ENCODE results near the gene FDXR. TPM values are rescaled to one million over a fixed set of nuclear protein-coding genes. Genes with fewer than 3 reads are reported as not detected.

Gene FDXR
- total RNA-seq, 4 donors from 2014 or later: 3.6 to 7.8 (median 4.6) TPM

GRCh38 chr17:74893936-74894671 is 21.3 kb upstream of the FDXR start:
- no peaks in the 10 kb centered on the region for H3K36me3 ChIP-seq
- H3K4me1 ChIP-seq: peaks cover 0 to 13% (median 9%) of the 10 kb centered on the region in 3 donors
- no peaks in the 10 kb centered on the region for H3K9me3 ChIP-seq
- TF ChIP-seq EP300 (IDR thresholded peaks at IDR 0.05) (no peak), POLR2AphosphoS5 (IDR thresholded peaks at IDR 0.05) (no peak), POLR2A (IDR thresholded peaks at IDR 0.05) (no peak)
- TF ChIP-seq, protein P1, sequence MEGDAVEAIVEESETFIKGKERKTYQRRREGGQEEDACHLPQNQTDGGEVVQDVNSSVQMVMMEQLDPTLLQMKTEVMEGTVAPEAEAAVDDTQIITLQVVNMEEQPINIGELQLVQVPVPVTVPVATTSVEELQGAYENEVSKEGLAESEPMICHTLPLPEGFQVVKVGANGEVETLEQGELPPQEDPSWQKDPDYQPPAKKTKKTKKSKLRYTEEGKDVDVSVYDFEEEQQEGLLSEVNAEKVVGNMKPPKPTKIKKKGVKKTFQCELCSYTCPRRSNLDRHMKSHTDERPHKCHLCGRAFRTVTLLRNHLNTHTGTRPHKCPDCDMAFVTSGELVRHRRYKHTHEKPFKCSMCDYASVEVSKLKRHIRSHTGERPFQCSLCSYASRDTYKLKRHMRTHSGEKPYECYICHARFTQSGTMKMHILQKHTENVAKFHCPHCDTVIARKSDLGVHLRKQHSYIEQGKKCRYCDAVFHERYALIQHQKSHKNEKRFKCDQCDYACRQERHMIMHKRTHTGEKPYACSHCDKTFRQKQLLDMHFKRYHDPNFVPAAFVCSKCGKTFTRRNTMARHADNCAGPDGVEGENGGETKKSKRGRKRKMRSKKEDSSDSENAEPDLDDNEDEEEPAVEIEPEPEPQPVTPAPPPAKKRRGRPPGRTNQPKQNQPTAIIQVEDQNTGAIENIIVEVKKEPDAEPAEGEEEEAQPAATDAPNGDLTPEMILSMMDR (IDR thresholded peaks at IDR 0.05): no peak
- H3K4me3 ChIP-seq: peak overlapping the region in 1 of 2 donors; percentile 43
- WGBS, 2 donors (ENCODE audit: low coverage in 1 of 2): 25 to 31% methylated on average over 2 to 5 of the region's 22 CpGs
- ATAC-seq: no peak
- no peak overlapping the region for H3K27ac ChIP-seq
- peaks cover 68% of the 10 kb centered on the region for H3K27me3 ChIP-seq

DNA sequence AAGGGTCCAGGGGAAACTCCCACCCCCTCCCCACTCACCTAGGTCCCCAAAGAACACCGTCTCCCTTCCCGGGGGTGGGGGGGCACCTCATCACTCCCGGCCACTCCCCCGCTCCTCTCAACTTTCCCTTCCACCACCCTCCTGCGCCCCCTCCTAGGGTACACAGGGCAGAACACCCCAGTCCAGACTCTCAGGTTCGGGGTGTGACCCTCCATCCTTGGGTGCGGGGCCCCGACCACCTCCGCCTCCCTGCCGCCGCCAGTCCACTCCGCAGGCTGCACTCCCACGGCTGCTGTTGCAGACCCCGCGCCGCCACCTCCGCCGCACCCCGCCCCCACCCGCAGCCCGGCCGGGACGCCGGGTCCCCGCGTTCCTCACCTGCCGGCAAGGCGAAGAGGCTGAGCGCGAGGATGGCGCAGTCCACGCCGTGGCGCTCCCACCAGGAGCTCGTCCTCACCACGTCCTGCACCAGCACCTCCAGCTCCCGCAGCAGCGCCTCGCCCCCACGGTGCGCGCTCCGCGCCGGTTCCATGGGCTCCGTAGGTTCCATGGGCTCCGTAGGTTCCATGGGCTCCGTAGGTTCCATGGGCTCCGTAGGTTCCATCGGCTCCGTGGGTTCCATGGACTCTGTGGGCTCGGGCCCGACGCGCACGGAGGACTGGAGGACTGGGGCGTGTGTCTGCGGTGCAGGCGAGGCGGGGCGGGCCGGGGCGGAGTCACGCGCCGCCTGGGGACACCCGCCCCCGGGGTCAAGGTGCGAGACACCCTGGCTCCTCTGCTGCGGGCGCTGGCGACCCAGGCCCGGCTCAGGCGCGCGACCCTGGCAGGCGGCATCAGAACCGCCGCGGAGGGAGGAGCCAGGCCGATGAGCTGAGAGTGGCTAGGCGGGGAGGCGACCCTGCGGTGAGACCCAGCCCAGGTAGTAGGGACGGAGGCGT is 20.4 kb upstream of the FDXR start, which contains the start of gene FADS6:
FADS6 (minus strand) TSS at position 660 of the 938 bp plus-strand sequence; CDS start at position 622, 38 bp downstream.
- Histone ChIP-seq H3K9me3 (no peaks in the 10 kb centered on the region), H3K4me3 (peak within 1 kb of the TSS in 1 of 2 donors; percentile 43), H3K36me3 (no peaks in the 10 kb centered on the region), H3K4me1 (peaks cover 0 to 13% (median 9%) of the 10 kb centered on the region in 3 donors), H3K27ac (no peak within 1 kb of the TSS), H3K27me3 (peaks cover 76% of the 10 kb centered on the region)
- TF ChIP-seq, protein P1 (IDR thresholded peaks at IDR 0.05): no peak
- no peak for TF ChIP-seq EP300 (IDR thresholded peaks at IDR 0.05)
- TF ChIP-seq POLR2AphosphoS5 (IDR thresholded peaks at IDR 0.05): no peak
- no peak for TF ChIP-seq POLR2A (IDR thresholded peaks at IDR 0.05)
- peak; percentile 44 for ATAC-seq
- WGBS, 2 donors (ENCODE audit: low coverage in 1 of 2): no CpG with 5 or more reads among the region's 86 CpGs

DNA sequence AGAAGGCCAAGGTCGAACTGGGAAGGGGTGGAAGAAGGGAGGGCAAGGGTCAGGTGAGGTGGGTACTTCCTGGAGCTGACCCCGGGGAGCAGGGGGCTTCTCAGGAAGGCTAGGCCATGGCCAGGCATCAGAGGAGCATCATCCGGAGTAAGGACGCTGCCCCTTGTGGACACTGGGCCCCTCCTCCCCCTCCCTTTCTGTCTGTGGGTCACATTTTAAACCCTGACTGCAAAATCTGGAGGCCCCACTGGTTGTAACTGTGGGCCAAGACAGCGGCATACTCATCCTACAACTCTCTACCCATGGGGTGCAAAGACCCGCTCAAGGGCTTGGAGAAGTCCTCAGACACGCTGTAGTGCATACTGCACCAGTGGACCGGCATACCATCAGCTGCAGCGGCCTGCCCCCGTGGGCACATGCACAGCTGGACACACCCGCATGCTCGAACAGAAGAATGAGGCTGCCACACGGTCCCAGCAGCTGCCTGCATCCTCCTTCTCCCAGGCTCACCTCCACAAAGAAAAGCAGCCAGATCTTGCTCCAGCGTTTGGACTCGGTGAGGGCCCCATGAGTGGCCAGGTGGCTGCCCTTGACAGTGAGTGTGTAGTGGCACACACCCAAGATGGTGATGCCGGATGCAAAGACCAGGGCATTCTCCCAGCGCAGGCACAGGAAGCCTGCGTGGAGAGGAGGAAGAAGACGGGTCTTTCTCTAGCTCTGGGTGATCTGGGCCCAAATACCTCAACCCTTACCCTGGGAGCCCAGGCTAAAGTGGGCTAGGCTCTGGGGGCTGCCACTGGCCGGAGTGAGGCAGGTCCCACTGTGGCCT is 19.4 kb upstream of the FDXR start:
- no peaks in the 10 kb centered on the region for H3K36me3 ChIP-seq
- peaks cover 0 to 13% (median 9%) of the 10 kb centered on the region in 3 donors for H3K4me1 ChIP-seq
- no peak overlapping the region for H3K4me3 ChIP-seq
- no peak overlapping the region for H3K27ac ChIP-seq
- H3K9me3 ChIP-seq: no peaks in the 10 kb centered on the region
- 65% methylated on average over 5 of the region's 20 CpGs; no CpG with 5 or more reads in 1 of the 2 donors for WGBS, 2 donors (ENCODE audit: low coverage in 1 of 2)
- ATAC-seq: no peak
- TF ChIP-seq, protein P1 (IDR thresholded peaks at IDR 0.05): no peak
- TF ChIP-seq EP300 (IDR thresholded peaks at IDR 0.05) (no peak), POLR2AphosphoS5 (IDR thresholded peaks at IDR 0.05) (no peak), POLR2A (IDR thresholded peaks at IDR 0.05) (no peak)
- H3K27me3 ChIP-seq: peaks cover 87% of the 10 kb centered on the region

- H3K27ac ChIP-seq: no peak overlapping the region
- peaks cover 0 to 13% (median 9%) of the 10 kb centered on the region in 3 donors for H3K4me1 ChIP-seq
- WGBS, 2 donors (ENCODE audit: low coverage in 1 of 2): 94 to 100% methylated on average over 1 to 5 of the region's 7 CpGs
- no peak overlapping the region for H3K4me3 ChIP-seq
- no peak for TF ChIP-seq EP300 (IDR thresholded peaks at IDR 0.05)
- TF ChIP-seq, protein P1 (IDR thresholded peaks at IDR 0.05): no peak
- TF ChIP-seq POLR2A (IDR thresholded peaks at IDR 0.05): no peak
- TF ChIP-seq POLR2AphosphoS5 (IDR thresholded peaks at IDR 0.05): no peak
- no peak for ATAC-seq
- peaks cover 84% of the 10 kb centered on the region for H3K27me3 ChIP-seq
- no peaks in the 10 kb centered on the region for H3K36me3 ChIP-seq
- no peaks in the 10 kb centered on the region for H3K9me3 ChIP-seq
These were observed 17.8 kb upstream of the FDXR start for GRCh38 chr17:74890554-74890953.
